GM19043 (cell line): ENCODE measurements around the gene SMU1.
A peak's percentile ranks its signal among the peaks of the same experiment; 100 is the strongest.

ENCODE experiments used
- ATAC-seq: cut with Tn5 transposase; IDR thresholded peaks from one replicate; pipeline ENCODE4 v1.9.1; 2021; ENCODE audit warnings: low read depth; ENCODE audit not compliant: unreplicated experiment

The SMU1 gene

DNA sequence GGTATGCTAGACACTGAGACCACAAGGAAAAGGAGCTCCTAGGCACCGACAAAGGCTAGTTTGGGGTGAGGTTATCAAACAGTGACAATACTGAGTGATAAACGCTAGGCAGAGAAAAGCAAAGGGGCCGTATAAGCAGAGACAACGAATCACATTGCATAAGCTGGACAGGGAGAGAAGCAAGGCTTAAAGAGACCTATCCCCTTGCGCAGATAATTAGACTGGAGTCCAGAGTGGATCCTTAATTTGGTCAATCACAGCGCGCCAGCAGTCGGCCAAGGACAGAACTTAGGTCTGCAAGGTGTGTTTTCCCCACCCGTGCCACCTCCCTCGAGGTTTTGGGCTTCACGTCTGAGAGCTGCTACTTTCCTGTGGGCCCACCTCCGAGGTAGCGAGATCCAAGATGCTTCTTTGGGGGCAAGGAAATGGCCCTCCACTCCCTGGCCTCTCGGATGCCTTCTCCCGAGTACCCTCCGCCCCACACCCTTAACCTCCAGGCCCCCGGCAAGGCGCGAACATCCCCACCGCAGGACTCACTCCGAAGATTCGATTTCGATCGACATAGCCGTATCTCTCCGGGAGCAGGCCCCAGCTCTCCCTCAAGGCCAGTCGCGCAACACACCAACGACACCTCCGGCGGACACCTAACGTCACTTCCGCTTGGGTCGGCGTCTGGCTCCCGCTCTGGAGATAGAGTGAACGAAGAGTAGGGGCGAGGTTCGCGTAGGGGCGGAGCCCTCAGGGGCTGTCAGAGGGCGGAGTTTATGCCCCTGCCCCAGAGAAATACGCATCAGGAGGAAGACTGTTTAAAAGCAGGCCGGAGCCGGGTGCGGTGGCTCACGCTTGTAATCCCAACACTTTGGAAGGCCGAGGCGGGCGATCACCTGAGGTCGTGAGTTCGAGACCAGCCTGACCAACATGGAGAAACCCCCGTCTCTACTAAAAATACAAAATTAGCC is at the start of gene SMU1:
TSS of gene SMU1 (minus strand) at position 629 of the 959 bp plus-strand sequence. CDS start at position 563, 66 bp downstream.
- ATAC-seq = peak; percentile 99

DNA sequence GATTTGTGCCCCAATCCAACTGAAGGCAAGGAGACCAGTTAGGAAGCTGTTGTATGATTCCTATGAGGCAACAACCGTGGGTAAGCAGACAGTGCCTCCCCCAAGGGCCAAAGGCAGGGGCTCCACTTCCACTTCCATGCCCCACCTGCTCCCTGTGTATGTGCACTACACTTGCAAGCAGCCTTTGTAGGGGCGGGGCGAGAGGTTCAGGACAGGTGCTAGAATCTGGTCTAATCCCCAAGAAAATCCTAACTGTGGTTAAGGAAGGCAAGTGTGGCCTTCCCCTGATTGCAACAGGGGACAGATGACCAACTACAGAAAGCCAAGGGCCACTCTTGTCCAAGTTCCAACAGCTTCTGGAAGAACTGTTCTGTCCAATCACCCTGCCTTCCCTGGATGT is 49.0 kb upstream of the SMU1 start:
- no peak for ATAC-seq

DNA sequence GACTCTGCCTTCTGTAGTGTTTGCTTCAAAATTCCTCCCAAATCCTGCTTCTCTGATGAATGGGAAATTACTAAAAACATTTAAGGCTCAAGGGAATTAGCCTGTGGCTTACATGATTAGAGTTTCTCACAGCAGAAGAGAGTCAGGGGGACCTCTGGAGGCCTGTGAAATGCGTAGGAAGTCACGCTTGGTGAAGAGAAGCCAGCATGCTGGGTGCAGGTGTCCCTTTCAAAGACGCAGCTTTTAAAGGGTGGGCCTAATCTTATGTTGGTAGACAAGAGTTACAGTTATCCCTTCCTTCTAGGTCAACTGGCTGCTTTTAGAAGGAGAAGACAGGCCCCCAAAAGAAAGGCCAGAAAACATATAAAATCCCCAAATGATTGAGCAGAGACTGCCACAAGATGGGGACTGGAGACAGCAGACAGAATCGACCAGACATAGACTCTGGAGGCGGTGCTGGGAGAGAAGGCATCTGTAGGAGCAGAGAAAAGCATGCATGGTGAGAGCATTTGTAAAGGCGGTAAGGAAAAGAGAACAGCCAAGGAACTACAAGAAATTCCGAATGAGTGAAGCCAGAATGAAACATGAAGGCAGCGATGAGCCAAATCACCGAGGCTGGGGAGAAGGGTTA is 48.4 kb upstream of the SMU1 start:
- peak; percentile 71 for ATAC-seq

DNA sequence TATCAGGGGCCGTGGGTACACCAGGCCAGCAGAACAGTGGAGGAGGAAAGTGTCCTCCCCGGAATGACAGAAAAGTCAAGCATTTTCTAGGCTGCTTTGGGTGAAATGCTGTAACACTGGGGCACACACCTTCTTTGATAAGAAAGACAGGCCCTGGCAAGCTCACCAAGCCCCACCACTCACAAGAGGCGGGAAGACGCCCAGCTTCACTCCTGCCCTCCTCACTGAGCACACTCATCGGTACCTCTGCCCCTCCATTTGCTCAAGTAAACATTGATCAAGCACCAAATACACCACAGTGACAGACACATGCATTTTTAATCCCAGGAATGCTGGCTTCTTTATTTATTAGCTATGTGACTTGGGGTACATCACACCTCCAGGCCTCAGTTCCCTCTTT is 47.6 kb upstream of the SMU1 start:
- ATAC-seq = no peak

DNA sequence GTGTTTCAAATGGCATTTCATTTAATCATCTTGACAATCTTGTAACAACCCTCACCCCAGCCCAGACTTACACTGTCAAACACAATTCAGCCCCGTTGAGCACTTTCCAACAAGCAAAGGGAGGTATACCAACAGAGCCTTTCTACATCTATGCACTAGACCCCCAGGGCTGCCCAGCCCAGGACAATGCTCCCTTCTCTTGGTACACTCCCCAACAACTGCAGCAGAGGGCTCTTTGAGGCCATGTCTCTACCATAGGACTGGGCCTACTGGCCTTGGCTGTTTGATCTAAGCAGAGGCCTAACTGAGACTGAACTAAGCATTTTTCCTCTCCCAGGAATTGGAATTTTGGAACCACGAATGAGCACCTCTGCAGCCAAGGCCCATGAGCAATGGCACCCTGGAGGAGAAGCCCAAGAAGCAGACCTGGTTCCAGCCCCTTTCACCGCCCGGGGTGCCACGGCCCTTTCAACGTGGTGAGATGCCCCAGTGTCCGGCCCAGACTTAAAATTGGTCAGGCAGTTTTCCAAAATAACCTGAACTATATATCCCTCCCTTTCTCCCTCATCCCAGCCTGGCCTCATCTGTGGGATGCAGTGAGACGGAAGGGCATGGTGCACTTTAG is 47.0 kb upstream of the SMU1 start:
- no peak for ATAC-seq

DNA sequence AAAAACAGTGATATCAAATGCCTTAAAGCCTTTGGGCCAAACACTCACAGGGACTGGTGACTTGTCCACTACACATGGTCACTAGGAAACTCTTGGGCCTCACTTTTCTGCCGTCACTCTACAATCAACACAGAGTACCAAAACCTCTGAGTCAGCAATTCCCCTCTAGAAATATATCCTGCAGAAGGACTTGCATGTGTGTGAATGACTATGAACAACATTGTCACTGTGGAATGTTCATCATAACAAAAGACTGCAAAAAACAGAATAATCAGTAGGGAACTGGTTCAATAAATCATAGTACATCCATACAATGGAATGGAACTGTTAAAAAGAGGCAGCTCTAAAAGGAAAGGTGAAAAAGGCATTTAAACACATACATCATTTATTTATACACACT is 44.1 kb upstream of the SMU1 start:
- ATAC-seq = no peak

DNA sequence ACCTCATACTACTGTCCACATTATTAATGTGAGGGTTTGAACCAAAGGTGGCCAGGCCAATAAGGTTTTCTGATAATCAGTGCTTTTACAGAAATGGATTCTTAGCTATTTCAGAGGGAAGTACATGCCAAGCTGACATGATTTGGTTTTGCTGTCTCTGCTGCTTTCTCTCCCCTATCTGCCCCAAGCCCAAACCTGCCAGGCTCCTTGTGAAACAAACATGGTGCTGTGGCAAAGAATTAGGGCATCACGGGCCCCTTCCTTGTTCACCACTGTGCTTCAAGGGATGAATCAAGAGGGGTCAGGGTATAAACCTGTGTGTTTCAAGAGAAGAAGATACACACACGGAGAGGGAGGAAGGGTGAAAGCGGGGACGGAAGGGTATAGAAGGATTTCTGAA is 41.3 kb upstream of the SMU1 start:
- no peak for ATAC-seq

DNA sequence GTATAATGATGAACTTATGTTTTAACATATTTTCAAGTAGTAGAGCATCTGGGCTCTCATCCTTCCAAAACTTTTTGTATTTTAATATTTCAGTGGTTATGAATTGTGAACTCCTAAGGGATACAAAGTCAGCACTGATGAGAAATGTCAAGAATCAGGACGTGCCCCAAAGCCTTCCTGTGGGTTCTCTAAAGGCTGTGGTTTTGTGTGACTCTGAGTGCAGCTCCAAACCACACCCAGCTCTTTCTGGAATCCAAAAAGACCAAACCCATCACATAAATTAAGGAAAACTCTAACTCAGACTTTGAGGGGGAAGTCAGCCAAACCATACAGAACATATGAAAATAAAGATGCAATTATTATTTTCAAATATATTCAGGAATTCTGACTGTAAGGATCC is 40.8 kb upstream of the SMU1 start:
- ATAC-seq = no peak

DNA sequence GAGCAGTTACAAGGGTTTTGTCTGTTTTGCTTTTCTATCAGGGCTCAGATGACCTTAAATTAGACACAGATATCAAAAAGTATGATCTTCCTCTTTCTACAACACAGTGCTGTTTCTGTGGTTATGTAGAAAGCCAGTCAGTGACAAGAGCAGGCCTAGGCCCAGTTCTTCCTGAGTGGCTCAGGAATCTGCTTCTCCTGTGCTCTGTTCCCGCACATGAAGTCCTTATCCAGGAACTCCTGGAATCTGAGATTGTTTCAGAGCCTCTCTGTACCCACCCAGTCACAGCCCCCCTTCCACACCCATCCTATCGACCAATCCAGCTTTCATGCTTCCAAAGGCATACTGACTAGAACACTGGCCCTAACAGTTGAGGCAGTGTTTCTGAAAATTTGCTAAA is 40.4 kb upstream of the SMU1 start:
- ATAC-seq = peak; percentile 59

DNA sequence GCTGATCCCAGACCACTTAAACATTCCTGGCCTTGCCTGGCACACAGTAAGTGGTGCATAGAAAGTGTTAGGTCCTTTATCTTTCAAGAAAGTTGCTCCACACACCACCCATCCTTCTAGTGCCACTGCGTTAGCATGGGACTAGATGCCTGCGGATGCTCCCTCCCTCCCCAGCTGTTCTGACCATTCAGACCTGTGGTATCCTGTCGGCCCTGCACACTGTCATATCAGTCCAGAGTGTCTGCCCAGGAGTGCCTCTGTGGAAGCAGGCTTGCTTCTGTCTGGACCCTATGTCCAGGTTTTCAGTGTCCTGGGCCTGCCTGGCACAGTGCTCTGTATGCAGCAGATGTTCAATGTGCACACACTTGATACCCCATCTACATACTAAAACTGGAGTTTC is 38.3 kb upstream of the SMU1 start:
- ATAC-seq = no peak

DNA sequence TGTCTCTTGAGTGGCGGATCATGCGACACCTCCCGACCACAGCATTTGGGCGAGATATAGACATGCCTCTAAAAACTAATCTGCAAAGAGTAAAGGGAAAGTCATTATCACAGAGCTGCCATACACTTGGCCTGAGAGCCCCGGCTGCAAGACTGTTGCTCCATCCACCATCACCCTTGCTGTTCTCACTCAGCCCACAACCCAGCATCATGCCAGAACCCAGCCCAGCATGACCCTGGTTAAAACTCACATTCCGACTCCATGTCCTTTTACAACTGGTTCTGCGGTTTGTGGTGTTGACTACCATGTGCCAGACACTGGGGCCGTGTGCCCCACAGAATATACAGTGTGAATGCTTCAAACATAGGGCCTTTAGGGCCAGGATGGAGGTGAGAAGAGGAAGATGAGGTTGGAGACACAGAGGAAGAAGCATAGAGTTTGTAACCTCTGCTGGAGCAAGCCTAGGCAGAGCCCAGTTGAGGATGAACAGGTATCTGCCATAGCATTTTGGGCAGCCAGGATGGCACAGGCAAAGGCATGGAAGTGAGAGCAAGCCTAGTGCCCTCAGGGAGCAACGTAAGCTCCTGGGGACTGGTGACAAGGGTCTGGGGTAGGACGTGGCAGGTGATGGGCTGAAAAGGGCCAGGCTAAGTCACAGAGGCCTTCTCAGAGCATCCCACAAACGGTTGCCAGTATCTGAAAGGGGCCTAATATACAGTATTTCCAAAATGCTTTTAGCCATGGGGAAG is 37.5 kb upstream of the SMU1 start:
- no peak for ATAC-seq

DNA sequence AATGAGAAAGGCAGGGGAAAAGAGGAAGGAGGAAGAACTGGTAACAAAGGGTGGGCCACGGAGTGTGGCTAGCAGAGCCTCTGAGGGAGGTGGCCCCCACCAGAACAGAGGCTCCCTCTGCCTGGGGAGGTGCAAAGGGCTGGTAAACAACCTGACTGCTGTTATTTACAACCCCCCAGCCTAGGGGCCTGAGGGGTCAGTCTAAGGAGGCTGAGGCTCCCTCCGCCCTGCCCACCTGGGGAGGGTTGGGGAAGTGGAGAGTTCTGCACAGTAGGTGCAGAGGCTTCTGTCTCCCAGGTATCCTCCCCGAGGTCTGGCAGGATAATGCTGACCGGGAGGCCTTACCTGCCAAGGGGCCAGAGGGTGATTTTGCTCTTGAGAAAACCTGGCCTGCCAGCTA is 35.6 kb upstream of the SMU1 start:
- no peak for ATAC-seq

DNA sequence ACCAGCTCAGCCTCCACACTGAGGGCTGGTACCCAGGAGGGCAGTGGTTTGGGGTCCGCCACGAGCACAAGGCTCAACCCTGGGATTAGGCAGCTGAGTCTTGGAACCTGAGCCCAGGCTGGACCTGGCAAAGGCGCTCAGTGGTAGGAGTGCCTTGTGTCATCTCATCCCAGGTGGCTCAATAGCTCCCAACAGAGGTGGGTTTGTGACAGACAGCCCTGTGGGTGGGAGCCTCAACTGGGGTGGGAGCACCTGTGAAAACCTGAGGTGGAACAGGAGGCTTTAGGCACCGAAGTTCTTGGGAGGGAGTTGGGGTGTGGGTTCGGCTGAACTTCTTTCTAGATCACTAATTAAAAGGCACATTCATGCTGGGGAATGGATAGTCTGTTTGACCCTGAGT is 35.2 kb upstream of the SMU1 start:
- no peak for ATAC-seq

DNA sequence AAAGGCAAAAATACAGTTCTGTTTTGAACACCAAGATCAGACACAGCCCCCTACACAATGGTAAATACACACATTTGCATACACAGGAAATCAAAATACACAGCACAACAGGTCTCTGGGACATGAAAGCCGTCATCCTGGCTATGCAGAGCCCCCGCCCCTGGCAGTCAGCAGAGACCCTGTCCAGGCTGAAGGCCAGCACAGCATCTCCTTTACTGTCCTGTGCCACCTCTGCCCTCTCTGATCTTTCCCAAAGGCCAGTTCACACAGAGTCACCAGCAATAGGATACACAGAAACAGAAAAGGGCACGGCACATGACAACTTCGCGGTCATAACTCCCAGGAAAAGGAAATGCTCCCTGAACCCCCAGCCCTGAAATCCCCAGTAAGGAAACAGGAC is 34.2 kb upstream of the SMU1 start:
- ATAC-seq = no peak

DNA sequence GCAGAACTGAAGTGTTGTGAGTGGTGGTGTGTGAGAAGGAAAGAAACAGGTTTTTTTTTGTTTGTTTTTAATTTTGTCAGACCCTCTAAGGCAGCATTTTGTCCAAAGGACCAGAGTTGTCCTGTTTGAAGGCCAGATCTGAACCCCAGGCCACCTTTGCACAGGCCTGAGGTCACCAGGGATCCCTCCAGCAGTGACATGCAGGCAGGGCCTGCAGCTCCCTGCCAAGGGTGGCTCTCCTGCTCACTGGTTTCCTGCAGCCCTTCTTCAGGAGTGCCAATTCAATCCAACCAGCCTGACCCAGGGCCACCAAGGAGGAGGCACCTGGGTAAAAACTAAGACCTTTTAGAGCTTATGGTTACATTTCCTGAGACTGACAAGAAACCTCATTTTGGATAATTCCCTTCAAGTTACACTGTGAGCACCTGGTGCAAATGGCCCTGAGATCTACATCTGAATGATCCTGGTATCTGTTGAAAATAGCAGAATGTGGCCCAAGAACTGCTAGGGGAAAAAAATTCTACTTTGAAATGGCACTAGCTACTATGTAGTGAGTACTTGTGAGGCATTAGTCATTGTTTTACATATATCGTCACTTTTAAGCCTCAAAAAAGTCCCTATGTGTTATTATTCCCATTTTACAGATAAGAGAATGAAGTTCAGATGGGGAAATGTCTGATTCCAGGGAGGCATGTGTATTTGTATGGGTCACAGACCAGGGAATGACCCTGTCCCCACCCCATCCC is 33.5 kb upstream of the SMU1 start:
- ATAC-seq = no peak

DNA sequence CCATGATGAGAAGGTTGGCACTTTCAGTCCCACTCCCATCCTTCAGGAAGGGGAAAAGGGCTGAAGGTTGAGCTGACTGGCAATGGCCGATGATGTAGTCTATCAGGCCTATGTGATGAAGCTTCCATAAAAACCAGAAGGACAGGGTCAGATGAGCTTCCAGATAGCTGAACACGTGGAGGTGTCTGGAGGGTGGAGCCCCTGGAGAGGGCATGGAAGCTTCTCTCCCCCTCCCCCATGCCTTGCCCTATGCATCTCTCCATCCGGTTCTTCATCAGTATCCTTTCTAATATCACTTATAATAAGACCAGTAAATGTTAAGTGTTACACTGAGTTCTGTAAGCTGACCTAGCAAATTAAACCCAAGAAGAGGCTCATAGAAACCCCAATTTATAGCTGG is 32.6 kb upstream of the SMU1 start:
- no peak for ATAC-seq

DNA sequence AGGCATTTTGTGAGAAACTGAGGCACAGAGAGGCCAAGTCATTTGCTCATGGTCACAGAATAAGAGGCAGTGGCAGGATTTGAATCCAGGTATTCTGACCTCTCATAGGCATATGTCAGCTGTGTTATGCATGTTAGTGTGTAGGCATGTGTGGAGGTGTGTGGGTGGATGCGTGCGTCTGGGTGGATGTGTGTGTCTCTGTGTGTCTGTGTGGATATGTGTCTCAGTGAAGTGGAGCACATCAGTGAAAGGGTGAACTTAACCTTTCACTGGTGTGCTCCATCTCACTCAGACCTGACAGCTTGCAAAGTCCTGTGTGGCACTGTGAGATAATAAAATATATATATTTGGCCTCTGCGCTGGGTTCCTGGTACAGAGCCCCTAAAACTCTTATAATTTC is 32.0 kb upstream of the SMU1 start:
- no peak for ATAC-seq

DNA sequence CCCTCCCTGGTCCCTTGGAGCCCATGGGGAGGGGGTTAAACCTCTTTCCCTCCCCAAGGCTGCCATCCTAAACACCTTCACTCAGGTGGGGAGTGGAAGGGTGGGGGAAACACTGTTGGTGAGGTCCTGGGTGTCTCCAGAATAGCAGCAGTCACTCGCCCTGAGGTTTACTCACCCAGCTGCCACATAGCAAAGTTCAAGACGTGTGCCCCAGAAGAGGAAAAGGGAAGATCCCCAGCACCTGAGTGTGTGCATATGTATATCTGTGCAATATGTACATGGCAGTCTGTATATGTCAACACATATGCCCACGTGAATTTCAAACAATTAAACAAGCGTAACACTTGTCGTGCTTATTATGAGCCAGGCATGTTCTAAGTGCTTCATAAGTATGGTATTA is 31.3 kb upstream of the SMU1 start:
- no peak for ATAC-seq

DNA sequence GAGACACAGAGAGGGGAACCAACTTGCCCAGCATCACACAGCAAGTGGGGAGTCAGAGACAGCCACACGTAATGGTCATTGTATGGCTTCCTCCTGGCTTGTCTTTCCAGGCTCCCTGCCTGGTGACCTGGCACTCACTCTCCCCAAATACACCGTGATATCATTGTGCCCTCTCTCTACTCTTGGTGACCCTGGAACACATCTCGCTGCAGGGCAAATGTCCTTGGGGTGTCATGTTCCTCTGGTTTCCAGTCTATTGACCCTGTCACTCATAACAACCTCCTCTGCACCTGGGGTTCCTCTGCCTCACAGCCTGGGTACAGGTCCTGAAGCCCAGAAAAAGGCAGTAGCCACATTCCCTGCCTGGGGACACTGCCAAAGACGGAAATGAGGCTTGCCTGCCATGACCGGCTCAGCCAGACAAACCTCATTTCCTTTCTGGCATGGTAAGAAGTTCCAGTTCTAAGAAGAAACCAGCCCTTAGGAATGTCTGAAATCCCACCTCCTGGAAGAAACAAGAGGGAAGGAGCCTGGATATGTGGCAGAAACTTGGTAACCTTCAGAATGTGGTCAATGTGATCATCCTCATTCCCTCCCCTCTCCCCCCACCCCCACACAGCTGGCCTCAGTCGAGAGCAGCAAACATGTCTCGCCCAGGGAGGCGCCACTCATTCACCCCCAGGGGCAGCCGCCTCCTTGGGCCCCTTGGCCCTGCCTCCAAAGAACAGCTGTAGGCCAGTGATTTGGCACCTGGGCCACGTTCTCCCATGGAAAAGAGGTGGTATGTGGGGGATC is 30.6 kb upstream of the SMU1 start:
- no peak for ATAC-seq
